ENCODE results near the gene ORAI3. TPM values are rescaled to one million over a fixed set of nuclear protein-coding genes. Genes with fewer than 3 reads are reported as not detected.

ORAI3 gene
- total and polyA plus RNA-seq, 11 donors = 8.1 to 28.9 (median 11.3) TPM

DNA sequence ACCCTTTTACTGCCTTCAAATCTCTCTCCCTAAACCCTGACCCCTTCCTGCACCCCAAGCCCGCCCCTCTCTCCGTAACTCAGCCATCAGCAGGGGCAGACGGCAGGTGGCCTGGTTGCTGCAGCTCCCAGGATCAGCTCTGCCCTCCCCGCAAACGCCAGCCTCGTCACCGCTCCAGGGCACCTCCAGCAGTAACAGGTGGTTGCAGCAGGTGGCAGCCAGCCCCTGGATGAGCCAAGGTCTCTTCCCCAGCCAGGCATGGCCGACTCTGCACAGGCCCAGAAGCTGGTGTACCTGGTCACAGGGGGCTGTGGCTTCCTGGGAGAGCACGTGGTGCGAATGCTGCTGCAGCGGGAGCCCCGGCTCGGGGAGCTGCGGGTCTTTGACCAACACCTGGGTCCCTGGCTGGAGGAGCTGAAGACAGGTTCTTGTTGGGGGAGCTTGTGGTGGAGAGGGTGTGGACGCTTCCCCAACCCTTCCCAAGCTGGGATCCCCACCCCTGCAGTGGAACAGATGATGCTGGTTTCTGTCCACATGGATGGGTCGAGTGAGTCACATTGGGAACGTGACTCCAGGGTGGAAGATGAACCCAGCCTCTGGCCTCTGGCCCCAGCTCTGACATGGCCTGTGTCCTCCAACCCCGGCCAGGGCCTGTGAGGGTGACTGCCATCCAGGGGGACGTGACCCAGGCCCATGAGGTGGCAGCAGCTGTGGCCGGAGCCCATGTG, 36.7 kb downstream of the ORAI3 start:
- peak overlapping the region in 10 of 12 donors; percentile 26 to 82 (median 66) for H3K27ac ChIP-seq
- peak overlapping the region in 11 of 12 donors; percentile 24 to 79 (median 61) for H3K4me3 ChIP-seq
- WGBS, 4 donors = 41 to 65% (median 55%) methylated on average over 12 to 20 of the region's 20 CpGs
- DNase-seq = peak in 1 of 5 donors; percentile 54
- intact Hi-C loops (cut with DNase I) = loop anchor here in 9 of 10 donors (1.0 to 10.0 kb wide), 20 partner anchors 47 to 889 kb away; partner anchors contain the start of genes ZNF843 (in 5 of the 9), VKORC1 (in 3 of the 9), ZNF646 (in 3 of the 9) and ZNF668 (in 3 of the 9)
- peaks cover 0 to 21% (median 11%) of the 10 kb centered on the region in 12 donors for H3K4me1 ChIP-seq
- no peaks in the 10 kb centered on the region for H3K9me3 ChIP-seq
- TF ChIP-seq CTCF (IDR thresholded peaks at IDR 0.05) (no peak), POLR2A (IDR thresholded peaks at IDR 0.05) (no peak)
- no peaks in the 10 kb centered on the region for H3K27me3 ChIP-seq
- ATAC-seq = peak; percentile 9 to 41 (median 33)
- H3K36me3 ChIP-seq = peaks cover 0 to 56% (median 31%) of the 10 kb centered on the region in 9 donors

GRCh38 chr16:30986129-30986991, 37.5 kb downstream of the ORAI3 start:
- TF ChIP-seq POLR2A (IDR thresholded peaks at IDR 0.05) (no peak), CTCF (IDR thresholded peaks at IDR 0.05) (no peak)
- H3K4me3 ChIP-seq = peak overlapping the region in 4 of 12 donors; percentile 61 to 63 (median 62)
- WGBS, 4 donors = 87 to 92% (median 92%) methylated on average over 24 to 29 of the region's 29 CpGs

GRCh38 chr16:30987581-30988190, 38.8 kb downstream of the ORAI3 start:
- no peak for DNase-seq
- Histone ChIP-seq H3K4me3 (no peak overlapping the region), H3K4me1 (peaks cover 0 to 21% (median 11%) of the 10 kb centered on the region in 12 donors), H3K9me3 (no peaks in the 10 kb centered on the region), H3K36me3 (peaks cover 0 to 36% (median 15%) of the 10 kb centered on the region in 9 donors), H3K27ac (no peak overlapping the region), H3K27me3 (no peaks in the 10 kb centered on the region)
- no peak for ATAC-seq
- TF ChIP-seq CTCF (IDR thresholded peaks at IDR 0.05) (no peak), POLR2A (IDR thresholded peaks at IDR 0.05) (no peak)
- intact Hi-C loops (cut with DNase I) = loop anchor here in 9 of 10 donors (5.0 to 10.0 kb wide), 15 partner anchors 45 to 887 kb away; partner anchors contain the start of genes VKORC1 (in 3 of the 9), ZNF646 (in 3 of the 9), ZNF668 (in 3 of the 9) and ZNF267 (in 2 of the 9)
- 94 to 95% (median 94%) methylated on average over 13 to 30 of the region's 30 CpGs for WGBS, 4 donors

More at GRCh38 chr16:30986129-30986991, 37.5 kb downstream of the ORAI3 start:
- Histone ChIP-seq H3K4me1 (peaks cover 0 to 21% (median 11%) of the 10 kb centered on the region in 12 donors), H3K27me3 (no peaks in the 10 kb centered on the region), H3K27ac (peak overlapping the region in 1 of 12 donors; percentile 82), H3K9me3 (no peaks in the 10 kb centered on the region), H3K36me3 (peaks cover 0 to 48% (median 23%) of the 10 kb centered on the region in 9 donors)
- intact Hi-C loops (cut with DNase I) = loop anchor here in 9 of 10 donors (5.0 to 10.0 kb wide), 15 partner anchors 46 to 888 kb away; partner anchors contain the start of genes VKORC1 (in 3 of the 9), ZNF646 (in 3 of the 9), ZNF668 (in 3 of the 9) and ZNF267 (in 2 of the 9)
- ATAC-seq (no peak), DNase-seq (no peak)
